NCI-H526 (cell line): ENCODE measurements around the gene AQP7.
"Not testable (repeated sequence)": the region's sequence is repeated elsewhere in the genome, so short reads cannot be mapped to it uniquely, and the experiment has no call there.

ENCODE experiments used
- DNase-seq, 2 experiments: peaks; one replicate each; lab custom pipeline; 2025; lab: John Stamatoyannopoulos, UW

Gene AQP7

GRCh38 chr9:33395159-33395879 lies 7.0 kb downstream of the AQP7 start:
- DNase-seq: not testable (repeated sequence)

GRCh38 chr9:33393986-33394385 lies 8.4 kb downstream of the AQP7 start:
- not testable (repeated sequence) for DNase-seq

- no peak for DNase-seq
Observed at GRCh38 chr9:33393581-33393980, 8.8 kb downstream of the AQP7 start.

- not testable (repeated sequence) for DNase-seq
Observed at GRCh38 chr9:33392591-33393021, 9.8 kb downstream of the AQP7 start.

- DNase-seq: not testable (repeated sequence)
Observed at GRCh38 chr9:33391111-33391771, 11.1 kb downstream of the AQP7 start.

GRCh38 chr9:33388110-33388994 lies 14.0 kb downstream of the AQP7 start:
- DNase-seq: no peak

GRCh38 chr9:33386998-33387397 lies 15.4 kb downstream of the AQP7 start:
- DNase-seq: not testable (repeated sequence)

DNA sequence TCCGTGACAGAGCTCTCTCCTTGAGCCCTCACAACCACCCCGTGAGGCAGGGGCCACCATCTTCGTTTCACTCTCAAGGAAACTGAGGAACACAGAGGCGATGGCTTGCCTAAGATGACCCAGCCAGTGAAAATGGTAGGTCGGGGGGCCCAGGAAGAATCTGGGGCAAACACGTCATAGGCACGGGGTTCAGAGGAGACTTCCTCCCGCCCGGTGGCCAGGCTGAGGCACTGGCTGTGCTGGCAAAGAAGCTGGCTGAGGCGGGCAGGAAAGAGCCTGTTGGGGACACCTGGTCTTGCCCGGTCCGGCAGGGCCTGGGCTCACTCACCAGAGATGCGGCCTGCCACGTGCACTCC lies 15.7 kb downstream of the AQP7 start:
- DNase-seq: not testable (repeated sequence)

DNA sequence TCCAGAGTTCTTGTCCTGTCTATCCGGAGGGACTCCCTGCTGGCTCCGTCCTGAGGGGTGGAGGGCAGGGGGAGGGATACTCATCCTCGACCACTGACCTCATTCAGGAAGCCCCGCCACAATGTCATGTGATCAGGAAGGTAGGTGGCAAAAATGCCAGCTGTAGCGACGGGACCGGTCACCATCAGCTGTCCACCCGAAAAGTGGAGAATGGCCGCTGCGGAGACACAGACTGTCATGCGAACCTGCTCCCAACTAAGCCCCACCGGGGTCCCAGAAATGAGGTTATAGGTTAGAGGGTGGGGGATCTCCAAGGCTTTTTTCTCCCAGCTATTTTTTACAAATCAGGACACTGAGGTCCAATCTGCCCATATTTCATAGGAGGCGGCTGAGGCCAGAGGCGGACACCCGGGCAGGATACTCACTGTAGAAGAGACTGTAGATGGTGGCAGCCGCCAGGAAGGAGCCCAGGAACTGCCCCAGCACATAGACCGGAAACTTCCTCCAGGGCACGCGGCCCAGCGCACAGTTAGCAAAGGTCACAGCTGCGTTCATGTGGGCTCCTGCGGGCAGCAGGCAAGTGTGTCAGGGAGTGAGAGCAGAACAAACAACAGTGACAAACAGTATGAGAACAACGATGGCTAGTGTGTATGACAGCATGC lies 16.3 kb downstream of the AQP7 start:
- not testable (repeated sequence) for DNase-seq

- not testable (repeated sequence) for DNase-seq
Observed at GRCh38 chr9:33385536-33385935, 16.8 kb downstream of the AQP7 start.

DNA sequence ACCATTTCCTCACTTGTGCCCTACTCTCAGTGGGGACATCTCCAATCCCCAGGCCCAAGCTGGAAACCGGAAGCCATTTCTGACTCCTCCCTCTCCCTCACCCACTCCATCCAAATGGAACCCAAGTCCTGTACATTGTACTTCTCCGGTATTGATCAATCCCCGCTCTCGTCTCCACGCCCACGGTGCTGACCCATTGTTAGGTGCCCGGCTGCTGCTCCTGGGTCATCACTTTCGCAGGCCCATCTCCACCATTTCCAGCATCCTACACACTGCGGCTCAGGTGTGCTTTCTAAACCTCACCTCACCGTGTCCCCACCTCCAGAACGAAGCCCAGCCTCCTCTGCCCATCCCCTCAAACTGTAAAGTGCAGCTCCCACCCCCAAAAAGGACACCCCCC lies 19.0 kb downstream of the AQP7 start:
- not testable (repeated sequence) for DNase-seq

- DNase-seq: not testable (repeated sequence)
Observed at GRCh38 chr9:33382397-33382796, 20.0 kb downstream of the AQP7 start.

- no peak for DNase-seq
Observed at GRCh38 chr9:33381231-33381791, 21.1 kb downstream of the AQP7 start.

- DNase-seq: no peak
Observed at GRCh38 chr9:33380390-33381094, 21.8 kb downstream of the AQP7 start.

GRCh38 chr9:33379666-33380389 lies 22.5 kb downstream of the AQP7 start:
- DNase-seq: no peak

GRCh38 chr9:33378121-33378795 lies 24.1 kb downstream of the AQP7 start:
- no peak for DNase-seq

DNA sequence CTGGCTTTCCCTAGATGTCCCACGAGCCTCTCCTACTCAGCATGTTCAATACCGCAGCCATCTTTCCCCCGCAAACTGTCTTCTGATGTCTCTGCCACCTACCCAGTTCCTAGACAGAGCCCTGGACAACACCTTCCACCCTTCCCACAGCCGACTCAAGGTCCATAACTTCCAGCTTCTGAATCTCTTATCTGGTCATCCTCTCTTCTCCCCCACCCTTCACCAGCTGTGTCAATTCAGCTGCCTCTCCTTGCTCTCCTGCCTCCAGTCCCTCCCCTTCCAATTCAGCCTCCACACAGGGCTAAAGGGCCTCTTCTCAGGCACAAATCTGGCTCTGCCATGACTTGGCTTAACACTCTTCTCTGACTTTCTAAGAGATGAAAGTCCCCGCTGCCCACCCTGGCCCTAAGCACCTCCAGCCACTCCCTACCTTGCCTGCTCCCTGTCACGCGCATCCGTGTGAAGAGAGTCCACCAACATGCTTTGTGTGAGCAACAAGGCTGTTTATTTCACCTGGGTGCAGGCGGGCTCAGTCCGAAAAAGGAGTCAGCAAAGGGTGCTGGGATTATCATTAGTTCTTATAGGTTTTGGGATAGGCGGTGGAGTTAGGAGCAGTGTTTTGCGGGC lies 25.2 kb downstream of the AQP7 start:
- no peak for DNase-seq

GRCh38 chr9:33375841-33376321 lies 26.5 kb downstream of the AQP7 start:
- DNase-seq: no peak

DNA sequence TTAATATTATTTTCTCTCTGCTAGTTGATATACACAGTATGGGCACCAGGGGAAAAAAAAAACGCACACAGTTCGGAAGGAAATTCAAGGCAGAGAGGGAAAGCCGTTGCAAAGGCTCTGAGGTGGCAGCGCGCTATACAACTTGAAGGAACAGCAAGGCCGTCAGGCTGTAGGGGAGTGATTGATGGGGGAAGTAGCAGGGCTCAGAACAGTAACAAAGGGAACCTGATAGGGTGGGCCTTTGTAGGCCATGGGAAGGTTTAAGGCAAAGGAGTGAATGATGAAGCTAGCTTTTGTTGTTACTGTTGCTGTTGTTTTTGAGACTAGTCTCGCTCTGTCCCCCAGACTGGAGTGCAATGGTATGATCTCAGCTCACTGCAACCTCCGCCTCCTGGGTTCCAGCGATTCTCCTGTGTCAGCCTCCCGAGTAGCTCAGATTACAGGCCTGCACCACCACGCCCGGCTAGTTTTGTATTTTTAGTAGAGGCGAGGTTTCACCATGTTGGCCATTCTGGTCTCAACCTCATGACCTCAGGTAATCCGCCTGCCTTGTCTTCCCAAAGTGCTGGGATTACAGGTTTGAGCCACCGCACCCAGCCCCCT lies 27.0 kb downstream of the AQP7 start:
- DNase-seq: no peak
